ENCODE measurements around the gene UCK2. TPM values are rescaled to one million over a fixed set of nuclear protein-coding genes. Genes with fewer than 3 reads are reported as not detected.

UCK2 gene
- polyA plus RNA-seq, 3 donors, result 12.4 to 15.4 (median 12.8) TPM

GRCh38 chr1:165834881-165835280, 7.5 kb downstream of the UCK2 start:
- no peak overlapping the region for H3K4me3 Mint-ChIP-seq
- Histone ChIP-seq H3K27me3 (ENCODE audit: control insufficient read depth in 2 of 2, insufficient read depth in 2 of 2, low read length in 2 of 2) (no peaks in the 10 kb centered on the region), H3K79me2 (ENCODE audit: insufficient read depth, low read length) (peaks cover 100% of the 10 kb centered on the region), H3K36me3 (replicated peaks in 1 of 2; ENCODE audit: control insufficient read depth in 1 of 2, insufficient read depth in 2 of 2, low read length in 2 of 2) (no peaks in the 10 kb centered on the region), H3K4me2 (replicated peaks; ENCODE audit: extremely low read depth, low read length, poor library complexity, severe bottlenecking) (no peak overlapping the region), H4K20me1 (ENCODE audit: insufficient read depth, low read length) (peaks cover 3% of the 10 kb centered on the region), H3K9me3 (replicated peaks in 1 of 2; ENCODE audit: control insufficient read depth in 1 of 2, insufficient read depth in 1 of 2, low read length in 2 of 2) (no peaks in the 10 kb centered on the region), H3K4me1 (ENCODE audit: control insufficient read depth in 1 of 2, insufficient read depth in 2 of 2, low read length in 2 of 2) (peaks cover 19 to 29% of the 10 kb centered on the region in 2 donors), H3K27ac (ENCODE audit: low read depth in 1 of 2, low read length in 2 of 2) (no peak overlapping the region), H3K4me3 (replicated peaks in 1 of 3; ENCODE audit: low read depth in 2 of 3, low read length in 3 of 3) (no peak overlapping the region), H3K9ac (ENCODE audit: insufficient read depth, low read length, poor library complexity, severe bottlenecking) (no peak overlapping the region), H2AFZ (ENCODE audit: insufficient read depth, low read depth, low read length, poor library complexity, severe bottlenecking) (no peak overlapping the region)
- no peak for DNase-seq
- no peak for TF ChIP-seq CTCF (IDR thresholded peaks at IDR 0.05)
- H3K36me3 Mint-ChIP-seq, result peaks cover 2 to 7% of the 10 kb centered on the region in 2 donors
- no peaks in the 10 kb centered on the region for H3K9me3 Mint-ChIP-seq
- peak overlapping the region in 1 of 7 donors; percentile 42 for H3K27ac Mint-ChIP-seq
- peaks cover 45% of the 10 kb centered on the region for H3K4me1 Mint-ChIP-seq
- H3K27me3 Mint-ChIP-seq (ENCODE audit: low read depth in 3 of 3), result no peaks in the 10 kb centered on the region
- intact Hi-C loops (cut with micrococcal nuclease), result no loop called here
- WGBS (ENCODE audit: insufficient coverage), result no CpG with 5 or more reads among the region's 3 CpGs

GRCh38 chr1:165836664-165837482, 9.5 kb downstream of the UCK2 start:
- Mint-ChIP-seq H3K4me3 (peak overlapping the region in 1 of 2 donors; percentile 30), H3K27me3 (ENCODE audit: low read depth in 3 of 3) (no peaks in the 10 kb centered on the region), H3K9me3 (peaks cover 0 to 1% (median 0%) of the 10 kb centered on the region in 7 donors), H3K4me1 (peaks cover 49% of the 10 kb centered on the region), H3K27ac (peak overlapping the region in 4 of 7 donors; percentile 5 to 54 (median 40)), H3K36me3 (peaks cover 2 to 9% of the 10 kb centered on the region in 2 donors)
- no peak overlapping the region for H3K4me3 ChIP-seq (replicated peaks in 1 of 3; ENCODE audit: low read depth in 2 of 3, low read length in 3 of 3)
- no peaks in the 10 kb centered on the region for H3K36me3 ChIP-seq (replicated peaks in 1 of 2; ENCODE audit: control insufficient read depth in 1 of 2, insufficient read depth in 2 of 2, low read length in 2 of 2)
- intact Hi-C loops (cut with micrococcal nuclease), result no loop called here
- no peaks in the 10 kb centered on the region for H3K9me3 ChIP-seq (replicated peaks in 1 of 2; ENCODE audit: control insufficient read depth in 1 of 2, insufficient read depth in 1 of 2, low read length in 2 of 2)
- no peak for TF ChIP-seq CTCF (IDR thresholded peaks at IDR 0.05)
- no peak overlapping the region for H2AFZ ChIP-seq (ENCODE audit: insufficient read depth, low read depth, low read length, poor library complexity, severe bottlenecking)
- peak overlapping the region; percentile 42 for H3K9ac ChIP-seq (ENCODE audit: insufficient read depth, low read length, poor library complexity, severe bottlenecking)
- peak overlapping the region in 1 of 2 donors; percentile 11 for H3K27ac ChIP-seq (ENCODE audit: low read depth in 1 of 2, low read length in 2 of 2)
- WGBS (ENCODE audit: insufficient coverage), result 33% methylated on average over 3 of the region's 6 CpGs
- H3K27me3 ChIP-seq (ENCODE audit: control insufficient read depth in 2 of 2, insufficient read depth in 2 of 2, low read length in 2 of 2), result no peaks in the 10 kb centered on the region
- peak in 1 of 3 donors; percentile 27 for DNase-seq
- peaks cover 20 to 35% of the 10 kb centered on the region in 2 donors for H3K4me1 ChIP-seq (ENCODE audit: control insufficient read depth in 1 of 2, insufficient read depth in 2 of 2, low read length in 2 of 2)
- peaks cover 3% of the 10 kb centered on the region for H4K20me1 ChIP-seq (ENCODE audit: insufficient read depth, low read length)
- peak overlapping the region; percentile 4 for H3K4me2 ChIP-seq (replicated peaks; ENCODE audit: extremely low read depth, low read length, poor library complexity, severe bottlenecking)
- H3K79me2 ChIP-seq (ENCODE audit: insufficient read depth, low read length), result peaks cover 100% of the 10 kb centered on the region

All from CD14-positive monocyte (primary cell).